SK-N-SH (cell line): ENCODE measurements around the gene RRM2.

Experiments used
- CTCF ChIP-seq: fragments of 200-600 bp; sonication (generic); IDR thresholded peaks from 2 replicates; pipeline ENCODE4 v1.6.1; 2017; ENCODE audit warnings: antibody characterized with exemption, mild to moderate bottlenecking, moderate library complexity
- GABPA ChIP-seq: IDR thresholded peaks from 2 replicates; pipeline ENCODE4 v1.4.0; 2012; ENCODE audit warnings: low read depth, mild to moderate bottlenecking
- RXRA ChIP-seq: IDR thresholded peaks from 2 replicates; pipeline ENCODE4 v1.4.0; 2012; ENCODE audit warnings: low read depth, mild to moderate bottlenecking, borderline replicate concordance
- TCF12 ChIP-seq: IDR thresholded peaks from 2 replicates; pipeline ENCODE4 v1.4.0; 2012

- TF ChIP-seq TCF12: no peak
- no peak for TF ChIP-seq GABPA
- no peak for TF ChIP-seq CTCF
- no peak for TF ChIP-seq RXRA
Observed at GRCh38 chr2:10173258-10174005, 50.9 kb downstream of the RRM2 start.
